HepG2 (cell line): ENCODE results near the gene MTSS2. TPM values are rescaled to one million over a fixed set of nuclear protein-coding genes. Genes with fewer than 3 reads are reported as not detected.

Source experiments
- BHLHE40 ChIP-seq: IDR thresholded peaks from 2 replicates; pipeline ENCODE4 v1.6.1; 2011; ENCODE audit warnings: low read length, improper control_type of control experiment
- FOSL2 ChIP-seq: sonication (generic); formaldehyde crosslinking; IDR thresholded peaks from 2 replicates; pipeline ENCODE4 v1.4.0; 2020; ENCODE audit warnings: missing genetic modification reagents
- FOXA1 ChIP-seq, 2 experiments: fragments of 450-650 bp in 1 of 2; sonication (generic) in 1 of 2; formaldehyde crosslinking in 1 of 2; IDR thresholded peaks; 2 replicates each; pipeline versions ENCODE4 v1.4.0 to v1.6.1; 2016 to 2020; ENCODE audit warnings: missing genetic modification reagents in 1 of 2
- FOXA3 ChIP-seq: IDR thresholded peaks from 2 replicates; pipeline ENCODE4 v1.6.1; 2016; ENCODE audit warnings: missing genetic modification reagents, missing compliant biosample characterization
- JUND ChIP-seq: sonication (generic); formaldehyde crosslinking; IDR thresholded peaks from 2 replicates; pipeline ENCODE4 v1.8.0; 2022; ENCODE audit warnings: mild to moderate bottlenecking, missing genetic modification reagents
- MAFK ChIP-seq, 2 experiments: IDR thresholded peaks in 1 of 2; conservative IDR thresholded peaks in 1 of 2; 2 replicates each; pipeline ENCODE4 v1.6.1; 2011; ENCODE audit warnings: improper control_type of control experiment in 2 of 2, low read length in 2 of 2
- SALL1 ChIP-seq: sonication (generic); formaldehyde crosslinking; IDR thresholded peaks from 2 replicates; pipeline ENCODE4 v1.8.0; 2022; ENCODE audit warnings: mild to moderate bottlenecking, missing genetic modification reagents
- SOX13 ChIP-seq, 3 experiments: fragments of 450-650 bp in 1 of 3; sonication (generic) in 1 of 3; formaldehyde crosslinking in 1 of 3; IDR thresholded peaks in 2 of 3; conservative IDR thresholded peaks in 1 of 3; 2 replicates each; pipeline versions ENCODE4 v1.5.0 to v1.6.1; 2016 to 2020; ENCODE audit warnings: antibody characterized with exemption in 1 of 3, mild to moderate bottlenecking in 1 of 3, missing compliant biosample characterization in 1 of 3, missing genetic modification reagents in 1 of 3, moderate library complexity in 1 of 3
- polyA plus RNA-seq, 8 experiments: library from polyadenylated mRNA; depleted of rRNA in 3 of 8; stranded (reverse) in 7 of 8; unstranded in 1 of 8; fragments of >200 nt; fragmentation: Illumina TruSeq in 4 of 8; extraction: Trizol in 4 of 8; gene quantifications; 2 replicates each; pipeline versions ENCODE4 v1.2.1 to v1.2.3, GENCODE V29; 2011 to 2016; ENCODE audit warnings: low read depth in 4 of 8, missing spikeins in 1 of 8, mixed read lengths in 1 of 8; ENCODE audit not compliant: insufficient read depth in 1 of 8
- total RNA-seq, 5 experiments: library from RNA; depleted of rRNA; stranded (reverse); fragments of >200 nt; fragmentation: Illumina TruSeq; extraction: Trizol; gene quantifications; 2 replicates each; pipeline ENCODE4 v1.2.3, GENCODE V29; 2016; ENCODE audit warnings: low read depth in 1 of 5
- TF ChIP-seq, protein P1 (sequence below): sonication (generic); formaldehyde crosslinking; IDR thresholded peaks from 2 replicates; pipeline ENCODE4 v1.5.0; 2020; ENCODE audit warnings: mild to moderate bottlenecking, missing genetic modification reagents
- TF ChIP-seq, protein P2 (sequence below): sonication (generic); formaldehyde crosslinking; IDR thresholded peaks from 2 replicates; pipeline ENCODE4 v1.9.0; 2022; ENCODE audit warnings: low read depth, missing genetic modification reagents
- TF ChIP-seq, protein P3 (sequence below): sonication (generic); formaldehyde crosslinking; IDR thresholded peaks from 2 replicates; pipeline ENCODE4 v1.8.0; 2023; ENCODE audit warnings: mild to moderate bottlenecking, missing genetic modification reagents
- TF ChIP-seq, protein P4 (sequence below): fragments of 450-650 bp; IDR thresholded peaks from 2 replicates; pipeline ENCODE4 v1.6.1; 2016
- TF ChIP-seq, protein P5 (sequence below), 2 experiments: sonication (generic) in 1 of 2; formaldehyde crosslinking in 1 of 2; IDR thresholded peaks; 2 replicates each; pipeline versions ENCODE4 v1.5.1 to v1.6.1; 2011 to 2020; ENCODE audit warnings: borderline replicate concordance in 1 of 2, low read depth in 1 of 2, low read length in 1 of 2, mild to moderate bottlenecking in 1 of 2, missing genetic modification reagents in 1 of 2, moderate library complexity in 1 of 2

Gene MTSS2
- total and polyA plus RNA-seq, 2 of the 13 experiments (the other 11 are each of a cell fraction or from before 2014, with no cell fraction given), result 132 to 242 TPM

DNA sequence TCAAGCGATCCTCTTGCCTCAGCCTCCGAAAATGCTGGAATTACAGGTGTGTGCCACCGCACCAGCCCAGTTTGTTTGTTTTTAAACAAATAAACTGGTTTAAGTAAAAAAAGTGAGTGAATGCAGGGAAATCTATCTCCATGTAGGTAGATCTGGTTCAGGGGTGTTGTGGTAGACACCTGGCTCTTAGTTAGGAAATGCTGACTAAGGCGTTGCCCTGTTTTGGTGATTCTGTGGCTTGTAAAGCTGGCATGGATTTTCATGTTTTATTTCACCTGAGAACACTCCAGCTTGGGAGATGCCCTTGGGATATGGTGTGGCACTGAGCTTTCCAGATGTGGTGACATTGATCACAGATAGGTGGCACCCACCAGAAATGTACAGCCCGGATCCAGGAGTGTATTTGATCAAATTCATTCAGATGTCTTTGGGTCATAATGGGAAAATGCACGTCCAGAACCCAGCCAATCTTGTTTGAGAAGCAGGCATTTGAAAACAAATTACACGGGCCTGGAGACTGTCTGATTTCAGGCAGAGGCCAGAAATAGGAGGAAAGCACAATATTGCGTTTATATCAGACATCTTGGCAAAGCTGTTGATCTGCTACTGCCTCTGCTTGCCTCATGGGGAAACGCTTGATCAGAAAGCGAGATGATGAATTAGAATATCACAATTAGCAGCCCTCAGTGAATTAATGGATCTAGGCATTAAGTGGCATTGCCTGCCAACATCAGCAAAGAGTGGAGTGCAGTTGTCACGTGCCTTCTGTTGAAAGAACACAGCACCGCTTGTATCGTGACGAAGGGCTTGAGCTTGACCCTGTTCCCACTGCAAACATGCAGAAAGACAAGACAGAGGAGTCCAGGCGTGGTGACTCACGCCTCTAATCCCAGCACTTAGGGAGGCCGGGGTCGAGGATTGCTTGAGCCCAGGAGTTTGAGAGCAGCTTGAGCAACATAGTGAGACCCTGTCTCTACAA, 46.8 kb downstream of the MTSS2 start (continued):
- TF ChIP-seq, protein P1, sequence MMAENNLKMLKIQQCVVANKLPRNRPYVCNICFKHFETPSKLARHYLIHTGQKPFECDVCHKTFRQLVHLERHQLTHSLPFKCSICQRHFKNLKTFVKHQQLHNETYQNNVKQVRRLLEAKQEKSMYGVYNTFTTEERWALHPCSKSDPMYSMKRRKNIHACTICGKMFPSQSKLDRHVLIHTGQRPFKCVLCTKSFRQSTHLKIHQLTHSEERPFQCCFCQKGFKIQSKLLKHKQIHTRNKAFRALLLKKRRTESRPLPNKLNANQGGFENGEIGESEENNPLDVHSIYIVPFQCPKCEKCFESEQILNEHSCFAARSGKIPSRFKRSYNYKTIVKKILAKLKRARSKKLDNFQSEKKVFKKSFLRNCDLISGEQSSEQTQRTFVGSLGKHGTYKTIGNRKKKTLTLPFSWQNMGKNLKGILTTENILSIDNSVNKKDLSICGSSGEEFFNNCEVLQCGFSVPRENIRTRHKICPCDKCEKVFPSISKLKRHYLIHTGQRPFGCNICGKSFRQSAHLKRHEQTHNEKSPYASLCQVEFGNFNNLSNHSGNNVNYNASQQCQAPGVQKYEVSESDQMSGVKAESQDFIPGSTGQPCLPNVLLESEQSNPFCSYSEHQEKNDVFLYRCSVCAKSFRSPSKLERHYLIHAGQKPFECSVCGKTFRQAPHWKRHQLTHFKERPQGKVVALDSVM (CRISPR knock-in tag), result peak; percentile 60
- TF ChIP-seq, protein P2, sequence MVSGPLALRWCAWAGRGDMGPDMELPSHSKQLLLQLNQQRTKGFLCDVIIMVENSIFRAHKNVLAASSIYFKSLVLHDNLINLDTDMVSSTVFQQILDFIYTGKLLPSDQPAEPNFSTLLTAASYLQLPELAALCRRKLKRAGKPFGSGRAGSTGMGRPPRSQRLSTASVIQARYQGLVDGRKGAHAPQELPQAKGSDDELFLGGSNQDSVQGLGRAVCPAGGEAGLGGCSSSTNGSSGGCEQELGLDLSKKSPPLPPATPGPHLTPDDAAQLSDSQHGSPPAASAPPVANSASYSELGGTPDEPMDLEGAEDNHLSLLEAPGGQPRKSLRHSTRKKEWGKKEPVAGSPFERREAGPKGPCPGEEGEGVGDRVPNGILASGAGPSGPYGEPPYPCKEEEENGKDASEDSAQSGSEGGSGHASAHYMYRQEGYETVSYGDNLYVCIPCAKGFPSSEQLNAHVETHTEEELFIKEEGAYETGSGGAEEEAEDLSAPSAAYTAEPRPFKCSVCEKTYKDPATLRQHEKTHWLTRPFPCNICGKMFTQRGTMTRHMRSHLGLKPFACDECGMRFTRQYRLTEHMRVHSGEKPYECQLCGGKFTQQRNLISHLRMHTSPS (CRISPR knock-in tag), result no peak
- TF ChIP-seq SALL1 (CRISPR knock-in tag) (peak; percentile 28; the same call in 1 of the 2 replicates), SOX13 (IDR thresholded peaks at IDR 0.05) (no peak), SOX13 (CRISPR knock-in tag; conservative IDR thresholded peaks at IDR 0.05 in 1 of 2, IDR thresholded peaks at IDR 0.05 in 1 of 2) (peak in 1 of 2 experiments; percentile 38; a peak in 1 of 4 replicates), FOXA3 (0 out of 2 replicates have a peak, but pooled peaks have one; percentile 41), BHLHE40 (peak; percentile 97), FOSL2 (CRISPR knock-in tag) (peak; percentile 91), FOXA1 (IDR thresholded peaks at IDR 0.05) (no peak), FOXA1 (CRISPR knock-in tag; IDR thresholded peaks at IDR 0.05) (peak; percentile 49; the same call in 1 of the 2 replicates), JUND (CRISPR knock-in tag) (0 out of 2 replicates have a peak, but pooled peaks have one; percentile 42), MAFK (conservative IDR thresholded peaks at IDR 0.05 in 1 of 2, IDR thresholded peaks at IDR 0.05 in 1 of 2; ENCODE audit: low read length in 2 of 2) (peak; percentile 79 to 88)
- TF ChIP-seq, protein P3, sequence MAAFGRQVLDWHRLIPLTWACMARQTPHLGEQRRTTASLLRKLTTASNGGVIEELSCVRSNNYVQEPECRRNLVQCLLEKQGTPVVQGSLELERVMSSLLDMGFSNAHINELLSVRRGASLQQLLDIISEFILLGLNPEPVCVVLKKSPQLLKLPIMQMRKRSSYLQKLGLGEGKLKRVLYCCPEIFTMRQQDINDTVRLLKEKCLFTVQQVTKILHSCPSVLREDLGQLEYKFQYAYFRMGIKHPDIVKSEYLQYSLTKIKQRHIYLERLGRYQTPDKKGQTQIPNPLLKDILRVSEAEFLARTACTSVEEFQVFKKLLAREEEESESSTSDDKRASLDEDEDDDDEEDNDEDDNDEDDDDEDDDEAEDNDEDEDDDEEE (CRISPR knock-in tag), result peak; percentile 57; the same call in 1 of the 2 replicates
- TF ChIP-seq, protein P4, sequence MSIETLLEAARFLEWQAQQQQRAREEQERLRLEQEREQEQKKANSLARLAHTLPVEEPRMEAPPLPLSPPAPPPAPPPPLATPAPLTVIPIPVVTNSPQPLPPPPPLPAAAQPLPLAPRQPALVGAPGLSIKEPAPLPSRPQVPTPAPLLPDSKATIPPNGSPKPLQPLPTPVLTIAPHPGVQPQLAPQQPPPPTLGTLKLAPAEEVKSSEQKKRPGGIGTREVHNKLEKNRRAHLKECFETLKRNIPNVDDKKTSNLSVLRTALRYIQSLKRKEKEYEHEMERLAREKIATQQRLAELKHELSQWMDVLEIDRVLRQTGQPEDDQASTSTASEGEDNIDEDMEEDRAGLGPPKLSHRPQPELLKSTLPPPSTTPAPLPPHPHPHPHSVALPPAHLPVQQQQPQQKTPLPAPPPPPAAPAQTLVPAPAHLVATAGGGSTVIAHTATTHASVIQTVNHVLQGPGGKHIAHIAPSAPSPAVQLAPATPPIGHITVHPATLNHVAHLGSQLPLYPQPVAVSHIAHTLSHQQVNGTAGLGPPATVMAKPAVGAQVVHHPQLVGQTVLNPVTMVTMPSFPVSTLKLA, result 0 out of 2 replicates have a peak, but pooled peaks have one; percentile 10
- TF ChIP-seq, protein P5, sequence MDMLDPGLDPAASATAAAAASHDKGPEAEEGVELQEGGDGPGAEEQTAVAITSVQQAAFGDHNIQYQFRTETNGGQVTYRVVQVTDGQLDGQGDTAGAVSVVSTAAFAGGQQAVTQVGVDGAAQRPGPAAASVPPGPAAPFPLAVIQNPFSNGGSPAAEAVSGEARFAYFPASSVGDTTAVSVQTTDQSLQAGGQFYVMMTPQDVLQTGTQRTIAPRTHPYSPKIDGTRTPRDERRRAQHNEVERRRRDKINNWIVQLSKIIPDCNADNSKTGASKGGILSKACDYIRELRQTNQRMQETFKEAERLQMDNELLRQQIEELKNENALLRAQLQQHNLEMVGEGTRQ (IDR thresholded peaks at IDR 0.05; ENCODE audit: low read depth, low read length), result peak; percentile 78
- TF ChIP-seq, protein P5 (CRISPR knock-in tag; IDR thresholded peaks at IDR 0.05; ENCODE audit: borderline replicate concordance), result peak; percentile 63; the same call in 1 of the 2 replicates
